ENCODE results near the gene SYCP1. TPM values are rescaled to one million over a fixed set of nuclear protein-coding genes. Genes with fewer than 3 reads are reported as not detected.

The SYCP1 gene
- total RNA-seq, 1 donor from 2014 or later = not detected

- no peak overlapping the region for H3K27ac Mint-ChIP-seq
- H3K9me3 Mint-ChIP-seq = no peaks in the 10 kb centered on the region
Observed at GRCh38 chr1:114831276-114831994, 23.2 kb upstream of the SYCP1 start.

GRCh38 chr1:114832057-114832456 lies 22.6 kb upstream of the SYCP1 start:
- H3K4me3 Mint-ChIP-seq = no peak overlapping the region
- peaks cover 3% of the 10 kb centered on the region for H3K27me3 Mint-ChIP-seq
- H3K9me3 Mint-ChIP-seq = no peaks in the 10 kb centered on the region
- H3K36me3 Mint-ChIP-seq = no peaks in the 10 kb centered on the region
- H3K27ac Mint-ChIP-seq = no peak overlapping the region
- H3K4me1 Mint-ChIP-seq (ENCODE audit: unreplicated experiment) = no peaks in the 10 kb centered on the region
- DNase-seq (ENCODE audit: extremely low spot score, unreplicated experiment) = no peak
- TF ChIP-seq CTCF (conservative IDR thresholded peaks at IDR 0.05) = no peak

More at GRCh38 chr1:114831276-114831994, 23.2 kb upstream of the SYCP1 start:
- Mint-ChIP-seq H3K36me3 (no peaks in the 10 kb centered on the region), H3K4me3 (no peak overlapping the region), H3K4me1 (ENCODE audit: unreplicated experiment) (no peaks in the 10 kb centered on the region), H3K27me3 (no peaks in the 10 kb centered on the region)
- TF ChIP-seq CTCF (conservative IDR thresholded peaks at IDR 0.05) = no peak
- DNase-seq (ENCODE audit: extremely low spot score, unreplicated experiment) = no peak

GRCh38 chr1:114833421-114833820 lies 21.2 kb upstream of the SYCP1 start:
- peaks cover 12% of the 10 kb centered on the region for H3K27me3 Mint-ChIP-seq

GRCh38 chr1:114844270-114844669 lies 10.4 kb upstream of the SYCP1 start:
- no peak overlapping the region for H3K27ac Mint-ChIP-seq
- H3K36me3 Mint-ChIP-seq = no peaks in the 10 kb centered on the region
- no peak overlapping the region for H3K4me3 Mint-ChIP-seq
- no peak for TF ChIP-seq CTCF (conservative IDR thresholded peaks at IDR 0.05)
- H3K27me3 Mint-ChIP-seq = peaks cover 21% of the 10 kb centered on the region
- no peaks in the 10 kb centered on the region for H3K4me1 Mint-ChIP-seq (ENCODE audit: unreplicated experiment)
- DNase-seq (ENCODE audit: extremely low spot score, unreplicated experiment) = no peak
- no peaks in the 10 kb centered on the region for H3K9me3 Mint-ChIP-seq

More at GRCh38 chr1:114833421-114833820, 21.2 kb upstream of the SYCP1 start:
- H3K4me3 Mint-ChIP-seq = no peak overlapping the region
- no peak for TF ChIP-seq CTCF (conservative IDR thresholded peaks at IDR 0.05)
- DNase-seq (ENCODE audit: extremely low spot score, unreplicated experiment) = no peak
- H3K27ac Mint-ChIP-seq = no peak overlapping the region
- no peaks in the 10 kb centered on the region for H3K4me1 Mint-ChIP-seq (ENCODE audit: unreplicated experiment)
- H3K9me3 Mint-ChIP-seq = no peaks in the 10 kb centered on the region
- no peaks in the 10 kb centered on the region for H3K36me3 Mint-ChIP-seq

GRCh38 chr1:114853584-114853983 lies 1.1 kb upstream of the SYCP1 start:
- H3K9me3 Mint-ChIP-seq = peaks cover 7% of the 10 kb centered on the region
- no peaks in the 10 kb centered on the region for H3K4me1 Mint-ChIP-seq (ENCODE audit: unreplicated experiment)
- peaks cover 24% of the 10 kb centered on the region for H3K27me3 Mint-ChIP-seq

More at GRCh38 chr1:114853584-114853983, 1.1 kb upstream of the SYCP1 start:
- no peak for TF ChIP-seq CTCF (conservative IDR thresholded peaks at IDR 0.05)
- Mint-ChIP-seq H3K36me3 (no peaks in the 10 kb centered on the region), H3K4me3 (no peak overlapping the region), H3K27ac (no peak overlapping the region)
- DNase-seq (ENCODE audit: extremely low spot score, unreplicated experiment) = no peak

Measured in type B pancreatic cell (in vitro differentiated cells).